ENCODE measurements around the gene SYT1. TPM values are rescaled to one million over a fixed set of nuclear protein-coding genes. Genes with fewer than 3 reads are reported as not detected.
A peak's percentile ranks its signal among the peaks of the same experiment; 100 is the strongest.

The SYT1 gene
- total and polyA plus RNA-seq, 2 of the 4 experiments (the other 2 are of a cell fraction) = 2.8 to 3.0 TPM

GRCh38 chr12:79183926-79184325, 319.4 kb downstream of the SYT1 start:
- no peak overlapping the region for H4K8ac ChIP-seq (ENCODE audit: low read depth in 2 of 2, low read length in 2 of 2)
- dilution Hi-C loops (cut with HindIII; ENCODE audit: low sequenced_read_pairs, unreplicated experiment) (no loop called here), in situ Hi-C loops (cut with MboI; ENCODE audit: low sequenced_read_pairs) (no loop called here), intact Hi-C loops (cut with micrococcal nuclease) (no loop called here)
- no peaks in the 10 kb centered on the region for H4K20me1 ChIP-seq (ENCODE audit: insufficient read depth, low read length)
- H2BK15ac ChIP-seq (ENCODE audit: low read depth, low read length) = no peak overlapping the region
- no peak overlapping the region for H3K23ac ChIP-seq (ENCODE audit: low read depth, low read length)
- POLR2A ChIA-PET (ENCODE audit: unreplicated experiment) = no interaction called here
- WGBS, 2 experiments (ENCODE audit: extremely low coverage in 2 of 2, insufficient read length in 1 of 2) = no CpG with 5 or more reads among the region's 3 CpGs
- BruUV-seq (replicated peaks) = no TSS peak
- H2BK120ac ChIP-seq (ENCODE audit: low read depth, low read length) = no peak overlapping the region
- TF ChIP-seq MXI1 (IDR thresholded peaks at IDR 0.05; ENCODE audit: borderline replicate concordance, low read depth, low read length) (no peak), RCOR1 (IDR thresholded peaks at IDR 0.05; ENCODE audit: insufficient replicate concordance, low read length) (no peak), BHLHE40 (IDR thresholded peaks at IDR 0.05; ENCODE audit: low read depth, low read length) (no peak), CHD1 (IDR thresholded peaks at IDR 0.05; ENCODE audit: low read depth, low read length) (no peak), CTCF (conservative IDR thresholded peaks at IDR 0.05; ENCODE audit: low read depth, low read length) (no peak)
- no peak overlapping the region for H3K14ac ChIP-seq (replicated peaks; ENCODE audit: low read depth, low read length)
- no peaks in the 10 kb centered on the region for H3K27me3 ChIP-seq (ENCODE audit: control insufficient read depth, insufficient read depth, low read length)
- no peak overlapping the region for H2BK5ac ChIP-seq (ENCODE audit: low read depth, low read length, poor library complexity, severe bottlenecking)
- no peak overlapping the region for H3K4ac ChIP-seq (ENCODE audit: low read depth, low read length)
- H3K4me3 ChIP-seq (ENCODE audit: insufficient read depth, low read depth, low read length) = no peak overlapping the region
- H3K9me3 ChIP-seq (ENCODE audit: control insufficient read depth, insufficient read depth, low read length) = no peaks in the 10 kb centered on the region
- no peak overlapping the region for H3K18ac ChIP-seq (ENCODE audit: low read depth, low read length)
- CTCF ChIA-PET = interaction anchor here (0.6 kb wide), 1 partner anchor 782 kb away, joined by 5 read pairs; no protein-coding TSS in a partner anchor
- H3K4me2 ChIP-seq (ENCODE audit: low read depth, low read length) = no peak overlapping the region
- H2AK5ac ChIP-seq (ENCODE audit: low read depth, low read length) = no peak overlapping the region
- H3K9ac ChIP-seq (ENCODE audit: low read depth, low read length) = no peak overlapping the region
- no peak overlapping the region for H2BK20ac ChIP-seq (ENCODE audit: low read depth, low read length)
- H3K79me1 ChIP-seq (ENCODE audit: low read depth in 1 of 2, low read length in 2 of 2) = no peaks in the 10 kb centered on the region
- no peak overlapping the region for H3K56ac ChIP-seq (ENCODE audit: extremely low read depth, insufficient read depth, low read length)
- no peak overlapping the region for H2AK9ac ChIP-seq (replicated peaks; ENCODE audit: low read depth, low read length, poor library complexity)
- H3K27ac ChIP-seq (ENCODE audit: insufficient read depth, low read length) = no peak overlapping the region
- no peak overlapping the region for H4K5ac ChIP-seq (ENCODE audit: low read depth, low read length)
- DNase-seq (peak; percentile 33), ATAC-seq (ENCODE audit: low read depth) (no peak)
- peaks cover 2% of the 10 kb centered on the region; the same call in 1 of the 2 replicates for H3K4me1 ChIP-seq (ENCODE audit: control insufficient read depth, insufficient read depth, low read length)
- no peaks in the 10 kb centered on the region for H3K36me3 ChIP-seq (ENCODE audit: control insufficient read depth, insufficient read depth, low read length)
- no peaks in the 10 kb centered on the region for H3K9me1 ChIP-seq (ENCODE audit: insufficient read depth, low read length)
- no peak overlapping the region for H2AFZ ChIP-seq (replicated peaks; ENCODE audit: low read length, poor library complexity)
- no peak overlapping the region for H4K91ac ChIP-seq (ENCODE audit: insufficient read depth, low read depth, low read length)
